PC-3 (cell line): Measurements from ENCODE around the gene GMEB2. TPM values are rescaled to one million over a fixed set of nuclear protein-coding genes. Genes with fewer than 3 reads are reported as not detected.
"Not testable (repeated sequence)": the region's sequence is repeated elsewhere in the genome, so short reads cannot be mapped to it uniquely, and the experiment has no call there.

Experiments used
- ATAC-seq: fragments of 200-7000 bp; cut with Tn5 transposase; 2 replicates; pipeline ENCODE4 v1.9.1; 2020; ENCODE audit warnings: mild to moderate bottlenecking, moderate library complexity
- BruUV-seq: library from RNA; stranded (reverse); fragments of 400-500 nt; replicated peaks from 2 replicates; lab custom pipeline; 2021; lab: Mats Ljungman, UMichigan
- CTCF ChIA-PET: fragments of 300-600 bp; sonication (Branson Sonifier 250); formaldehyde crosslinking; loops from one replicate; lab custom pipeline; 2022; ENCODE audit warnings: antibody characterized with exemption; lab: Charles Lee
- POLR2A ChIA-PET: fragments of 300-600 bp; sonication (Branson Sonifier 250); formaldehyde crosslinking; loops from one replicate; lab custom pipeline; 2022; ENCODE audit warnings: antibody characterized with exemption; ENCODE audit not compliant: unreplicated experiment; lab: Charles Lee
- DNase-seq: peaks from one replicate; pipeline ENCODE4 v3.0.0-alpha.2; 2015
- H2AFZ ChIP-seq: fragments of 300-600 bp; sonication (generic); 2 replicates; pipeline ENCODE4 v1.6.0; 2016; ENCODE audit warnings: antibody characterized with exemption, low read length
- H3F3A ChIP-seq: fragments of 300-600 bp; sonication (generic); one replicate; pipeline ENCODE4 v1.6.0; 2017; ENCODE audit warnings: antibody characterized with exemption, low read length, control low read depth, mild to moderate bottlenecking; ENCODE audit not compliant: unreplicated experiment
- H3K27ac ChIP-seq: fragments of 300-600 bp; sonication (generic); 2 replicates; pipeline ENCODE4 v1.5.1; 2016; ENCODE audit warnings: mild to moderate bottlenecking, low read length
- H3K27me3 ChIP-seq: fragments of 300-600 bp; sonication (generic); 2 replicates; pipeline ENCODE4 v1.6.1; 2016; ENCODE audit warnings: low read length, mixed read lengths
- H3K36me3 ChIP-seq: fragments of 300-600 bp; sonication (generic); 2 replicates; pipeline ENCODE4 v1.6.1; 2016; ENCODE audit warnings: low read depth, mixed run types, low read length, mixed read lengths
- H3K4me1 ChIP-seq: fragments of 300-600 bp; sonication (generic); 2 replicates; pipeline ENCODE4 v1.5.1; 2016; ENCODE audit warnings: low read length; ENCODE audit not compliant: insufficient read depth
- H3K4me2 ChIP-seq: fragments of 300-600 bp; sonication (generic); 2 replicates; pipeline ENCODE4 v1.6.0; 2016; ENCODE audit warnings: low read length
- H3K4me3 ChIP-seq: fragments of 300-600 bp; sonication (generic); 2 replicates; pipeline ENCODE4 v1.5.1; 2016; ENCODE audit warnings: mild to moderate bottlenecking, low read length, mixed read lengths
- H3K79me2 ChIP-seq: fragments of 300-600 bp; sonication (generic); 2 replicates; pipeline ENCODE4 v1.6.1; 2017; ENCODE audit warnings: low read length, mixed read lengths
- H3K9ac ChIP-seq: fragments of 300-600 bp; sonication (generic); 2 replicates; pipeline ENCODE4 v1.6.0; 2016; ENCODE audit warnings: mild to moderate bottlenecking, low read length
- H3K9me2 ChIP-seq: fragments of 300-600 bp; sonication (generic); replicated peaks from 2 replicates; pipeline ENCODE4 v1.6.1; 2016; ENCODE audit warnings: mixed run types, low read length, mixed read lengths
- H3K9me3 ChIP-seq: fragments of 300-600 bp; sonication (generic); 2 replicates; pipeline ENCODE4 v1.6.1; 2016; ENCODE audit warnings: low read length, mixed read lengths
- H4K20me1 ChIP-seq: fragments of 300-600 bp; sonication (generic); 2 replicates; pipeline ENCODE4 v1.6.1; 2016; ENCODE audit warnings: low read length, mixed read lengths
- EZH2 ChIP-seq: fragments of 300-600 bp; sonication (generic); IDR thresholded peaks from one replicate; pipeline ENCODE4 v1.6.1; 2017; ENCODE audit warnings: antibody characterized with exemption, mild to moderate bottlenecking, low read length; ENCODE audit not compliant: unreplicated experiment
- EZH2phosphoT487 ChIP-seq: fragments of 300-600 bp; sonication (generic); IDR thresholded peaks from 2 replicates; pipeline ENCODE4 v1.6.1; 2018; ENCODE audit warnings: mild to moderate bottlenecking, antibody characterized with exemption, low read length, borderline replicate concordance
- intact Hi-C: fragments of 100-400 bp; cut with micrococcal nuclease; formaldehyde crosslinking; loops from 2 replicates; pipeline ENCODE4 v1.9.0; 2023
- total RNA-seq: library from RNA; depleted of rRNA; stranded (reverse); fragments of >200 nt; gene quantifications from 2 replicates; pipeline ENCODE4 v1.2.3, GENCODE V29; 2014
- TF ChIP-seq, protein P1 (sequence below): fragments of 300-600 bp; sonication (generic); conservative IDR thresholded peaks from 2 replicates; pipeline ENCODE4 v1.5.1; 2017; ENCODE audit warnings: antibody characterized with exemption, low read depth, mild to moderate bottlenecking, low read length

Gene GMEB2
- total RNA-seq, 1 experiment from 2014 or later: 13.7 TPM

DNA sequence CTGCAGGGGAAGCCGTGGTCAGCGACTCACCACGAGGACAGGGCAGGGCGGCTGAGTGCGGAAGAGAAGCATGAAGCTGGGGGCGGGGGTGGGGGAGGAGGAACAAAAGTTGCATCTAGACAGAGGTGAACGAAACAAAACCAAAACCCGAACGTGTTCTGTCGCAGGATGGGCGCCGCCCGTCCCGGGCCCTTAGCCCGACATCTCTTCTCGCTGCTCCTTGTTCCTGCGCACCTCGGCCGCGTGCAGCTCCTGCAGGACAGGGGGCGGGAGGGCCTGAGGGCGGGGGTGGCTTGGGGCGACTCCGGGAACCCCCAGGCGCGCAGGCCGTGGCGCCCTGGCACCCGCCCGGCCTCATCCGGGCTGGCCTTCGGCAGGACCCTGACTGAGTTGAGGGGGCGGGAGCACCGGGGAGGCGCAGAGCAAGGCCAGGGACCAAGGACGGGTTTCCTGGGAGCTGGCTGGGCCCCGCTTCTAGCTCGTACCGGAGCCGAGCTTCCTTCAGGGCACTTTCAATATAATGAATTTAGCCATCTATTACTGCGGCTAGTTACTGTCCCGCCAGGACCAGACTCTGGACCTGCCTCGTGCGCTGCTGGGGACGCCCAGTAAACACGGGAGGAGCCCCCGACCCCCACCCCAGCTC lies 14.4 kb upstream of the GMEB2 start:
- Histone ChIP-seq H4K20me1 (no peaks in the 10 kb centered on the region), H3K9me3 (no peaks in the 10 kb centered on the region), H3K4me3 (peak overlapping the region; percentile 71), H3K27ac (peak overlapping the region; percentile 41; the same call in 1 of the 2 replicates), H3F3A (no peaks in the 10 kb centered on the region), H3K79me2 (no peaks in the 10 kb centered on the region), H2AFZ (peak overlapping the region; percentile 83), H3K4me1 (peaks cover 6% of the 10 kb centered on the region), H3K27me3 (no peaks in the 10 kb centered on the region), H3K4me2 (peak overlapping the region; percentile 84), H3K36me3 (no peaks in the 10 kb centered on the region), H3K9ac (peak overlapping the region; percentile 68), H3K9me2 (no peaks in the 10 kb centered on the region)
- intact Hi-C loops: loop anchor here (5.0 kb wide), 2 partner anchors 59 to 104 kb away; partner anchors contain the start of gene PTK6
- BruUV-seq: TSS peak; percentile 75
- DNase-seq: peak; percentile 45
- CTCF ChIA-PET: interaction anchor here (0.6 to 1.9 kb wide), 12 partner anchors 14 to 1141 kb away, joined by 3 to 76 read pairs (median 4); partner anchors contain the start of genes GMEB2, PTK6, RTEL1 and TNFRSF6B
- POLR2A ChIA-PET: interaction anchor here (0.5 to 1.8 kb wide), 14 partner anchors 14 to 847 kb away, joined by 3 to 24 read pairs (median 7); partner anchors contain the start of genes GMEB2, HELZ2, PPDPF and PTK6
- ATAC-seq: peak; percentile 53
- TF ChIP-seq, protein P1, sequence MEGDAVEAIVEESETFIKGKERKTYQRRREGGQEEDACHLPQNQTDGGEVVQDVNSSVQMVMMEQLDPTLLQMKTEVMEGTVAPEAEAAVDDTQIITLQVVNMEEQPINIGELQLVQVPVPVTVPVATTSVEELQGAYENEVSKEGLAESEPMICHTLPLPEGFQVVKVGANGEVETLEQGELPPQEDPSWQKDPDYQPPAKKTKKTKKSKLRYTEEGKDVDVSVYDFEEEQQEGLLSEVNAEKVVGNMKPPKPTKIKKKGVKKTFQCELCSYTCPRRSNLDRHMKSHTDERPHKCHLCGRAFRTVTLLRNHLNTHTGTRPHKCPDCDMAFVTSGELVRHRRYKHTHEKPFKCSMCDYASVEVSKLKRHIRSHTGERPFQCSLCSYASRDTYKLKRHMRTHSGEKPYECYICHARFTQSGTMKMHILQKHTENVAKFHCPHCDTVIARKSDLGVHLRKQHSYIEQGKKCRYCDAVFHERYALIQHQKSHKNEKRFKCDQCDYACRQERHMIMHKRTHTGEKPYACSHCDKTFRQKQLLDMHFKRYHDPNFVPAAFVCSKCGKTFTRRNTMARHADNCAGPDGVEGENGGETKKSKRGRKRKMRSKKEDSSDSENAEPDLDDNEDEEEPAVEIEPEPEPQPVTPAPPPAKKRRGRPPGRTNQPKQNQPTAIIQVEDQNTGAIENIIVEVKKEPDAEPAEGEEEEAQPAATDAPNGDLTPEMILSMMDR: no peak
- TF ChIP-seq EZH2: no peak
- no peak for TF ChIP-seq EZH2phosphoT487

DNA sequence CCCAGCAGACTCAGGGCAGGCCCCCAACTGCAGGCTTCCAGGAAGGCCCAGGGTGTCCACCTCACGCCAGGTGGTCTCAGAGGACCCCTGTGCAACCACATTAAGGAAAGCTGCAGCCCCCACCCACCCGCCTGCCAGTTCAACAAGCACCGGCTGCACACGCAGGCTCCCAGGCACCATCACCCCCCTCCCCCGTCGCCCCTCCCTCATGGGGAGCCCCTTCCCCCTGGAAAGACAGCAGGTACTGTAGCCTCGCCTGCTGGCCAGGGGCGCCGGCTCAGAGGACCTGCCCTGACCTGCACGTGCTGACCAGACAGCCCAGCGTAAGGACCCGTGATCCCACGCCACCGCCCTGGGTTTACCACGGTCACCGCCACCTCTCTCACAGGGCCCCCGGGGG lies 13.8 kb upstream of the GMEB2 start:
- H3K27me3 ChIP-seq, ATAC-seq, H3F3A ChIP-seq, H3K27ac ChIP-seq, H3K79me2 ChIP-seq, H2AFZ ChIP-seq, DNase-seq, H4K20me1 ChIP-seq, H3K4me1 ChIP-seq, BruUV-seq, H3K9me3 ChIP-seq, H3K36me3 ChIP-seq, H3K9me2 ChIP-seq: not testable (repeated sequence)
- ChIA-PET POLR2A (interaction anchor here (0.6 to 1.8 kb wide), 2 partner anchors 14 to 333 kb away, joined by 7 to 9 read pairs; partner anchors contain the start of gene GMEB2), CTCF (interaction anchor here (1.5 to 1.9 kb wide), 3 partner anchors 42 to 224 kb away, joined by 3 to 76 read pairs (median 9); partner anchors contain the start of genes PTK6 and TPD52L2)
- Histone ChIP-seq H3K9ac (peak overlapping the region; percentile 68; the same call in 1 of the 2 replicates), H3K4me2 (peak overlapping the region; percentile 84), H3K4me3 (peak overlapping the region; percentile 49)
- intact Hi-C loops: loop anchor here (5.0 kb wide), 2 partner anchors 58 to 103 kb away; partner anchors contain the start of gene PTK6

DNA sequence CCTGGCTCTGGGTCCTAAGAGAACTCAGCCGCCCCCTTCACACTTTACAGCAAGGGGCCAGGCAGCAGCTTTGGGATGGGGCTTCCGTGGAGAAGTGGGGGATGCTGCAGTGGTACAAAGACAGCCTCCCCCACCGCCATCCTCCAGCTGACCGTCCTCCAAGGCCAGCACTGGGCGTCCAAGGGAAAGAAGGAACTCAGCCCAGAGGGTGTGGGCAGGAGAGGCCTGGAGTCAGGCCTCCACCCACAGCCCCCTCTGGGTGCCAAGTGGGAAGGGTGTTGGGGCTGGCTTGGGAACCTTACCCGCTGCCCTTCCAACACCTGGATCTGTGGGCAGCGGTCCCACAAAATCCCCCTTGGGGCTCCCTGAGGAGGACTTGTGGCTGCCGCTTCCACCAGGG lies 13.2 kb upstream of the GMEB2 start:
- no peak for ATAC-seq
- no peaks in the 10 kb centered on the region for H3K9me2 ChIP-seq
- peaks cover 6% of the 10 kb centered on the region for H3K4me1 ChIP-seq
- no peaks in the 10 kb centered on the region for H4K20me1 ChIP-seq
- no peak overlapping the region for H2AFZ ChIP-seq
- H3K9me3 ChIP-seq: no peaks in the 10 kb centered on the region
- POLR2A ChIA-PET: no interaction called here
- no TSS peak for BruUV-seq
- intact Hi-C loops: loop anchor here (5.0 kb wide), 2 partner anchors 58 to 103 kb away; partner anchors contain the start of gene PTK6
- no peak overlapping the region for H3K9ac ChIP-seq
- H3K79me2 ChIP-seq: no peaks in the 10 kb centered on the region
- TF ChIP-seq, protein P1: no peak
- TF ChIP-seq EZH2 (no peak), EZH2phosphoT487 (no peak)
- CTCF ChIA-PET: no interaction called here
- H3K27ac ChIP-seq: no peak overlapping the region
- no peaks in the 10 kb centered on the region for H3K36me3 ChIP-seq
- H3K27me3 ChIP-seq: no peaks in the 10 kb centered on the region
- H3K4me3 ChIP-seq: no peak overlapping the region
- no peaks in the 10 kb centered on the region for H3F3A ChIP-seq
- no peak overlapping the region for H3K4me2 ChIP-seq
- DNase-seq: no peak
